NT2/D1 (cell line): ENCODE measurements around the gene HAS3.

Source experiments
- DNase-seq: peaks from one replicate; pipeline ENCODE4 v3.0.0-alpha.2; 2011; ENCODE audit warnings: low read depth, low spot score
- H3K27me3 ChIP-seq: 2 replicates; pipeline ENCODE4 v1.6.0; 2011; ENCODE audit warnings: mild to moderate bottlenecking; ENCODE audit not compliant: insufficient read length, insufficient read depth
- H3K36me3 ChIP-seq: 2 replicates; pipeline ENCODE4 v1.6.1; 2011; ENCODE audit warnings: mild to moderate bottlenecking, low read length, mixed read lengths; ENCODE audit not compliant: insufficient read depth, insufficient read length
- H3K4me1 ChIP-seq: 2 replicates; pipeline ENCODE4 v1.5.1; 2011; ENCODE audit not compliant: insufficient read depth, insufficient read length
- H3K4me3 ChIP-seq: 2 replicates; pipeline ENCODE4 v1.5.1; 2011; ENCODE audit warnings: low read depth; ENCODE audit not compliant: insufficient read length
- H3K9ac ChIP-seq: 2 replicates; pipeline ENCODE4 v1.6.0; 2011; ENCODE audit warnings: low read depth; ENCODE audit not compliant: insufficient read length
- H3K9me3 ChIP-seq: 2 replicates; pipeline ENCODE4 v1.5.1; 2011; ENCODE audit warnings: mild to moderate bottlenecking, low read length; ENCODE audit not compliant: insufficient read depth
- SUZ12 ChIP-seq: IDR thresholded peaks from 2 replicates; pipeline ENCODE4 v1.6.1; 2011; ENCODE audit not compliant: insufficient read length, insufficient read depth; ENCODE audit errors: extremely low read depth
- YY1 ChIP-seq: IDR thresholded peaks from 2 replicates; pipeline ENCODE4 v1.6.1; 2011; ENCODE audit not compliant: insufficient read length, insufficient read depth
- ZNF274 ChIP-seq: IDR thresholded peaks from 2 replicates; pipeline ENCODE4 v1.6.1; 2011; ENCODE audit warnings: mild to moderate bottlenecking, low read depth, low read length

The HAS3 gene

DNA sequence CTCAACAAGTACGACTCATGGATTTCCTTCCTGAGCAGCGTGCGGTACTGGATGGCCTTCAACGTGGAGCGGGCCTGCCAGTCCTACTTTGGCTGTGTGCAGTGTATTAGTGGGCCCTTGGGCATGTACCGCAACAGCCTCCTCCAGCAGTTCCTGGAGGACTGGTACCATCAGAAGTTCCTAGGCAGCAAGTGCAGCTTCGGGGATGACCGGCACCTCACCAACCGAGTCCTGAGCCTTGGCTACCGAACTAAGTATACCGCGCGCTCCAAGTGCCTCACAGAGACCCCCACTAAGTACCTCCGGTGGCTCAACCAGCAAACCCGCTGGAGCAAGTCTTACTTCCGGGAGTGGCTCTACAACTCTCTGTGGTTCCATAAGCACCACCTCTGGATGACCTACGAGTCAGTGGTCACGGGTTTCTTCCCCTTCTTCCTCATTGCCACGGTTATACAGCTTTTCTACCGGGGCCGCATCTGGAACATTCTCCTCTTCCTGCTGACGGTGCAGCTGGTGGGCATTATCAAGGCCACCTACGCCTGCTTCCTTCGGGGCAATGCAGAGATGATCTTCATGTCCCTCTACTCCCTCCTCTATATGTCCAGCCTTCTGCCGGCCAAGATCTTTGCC lies 9.0 kb downstream of the HAS3 start:
- no peak for DNase-seq
- Histone ChIP-seq H3K4me3 (no peak overlapping the region), H3K9me3 (peaks cover 18% of the 10 kb centered on the region; the same call in 1 of the 2 replicates), H3K27me3 (no peaks in the 10 kb centered on the region), H3K9ac (no peak overlapping the region), H3K4me1 (peaks cover 7% of the 10 kb centered on the region), H3K36me3 (peaks cover 96% of the 10 kb centered on the region)
- no peak for TF ChIP-seq YY1
- no peak for TF ChIP-seq SUZ12
- TF ChIP-seq ZNF274: no peak

GRCh38 chr16:69114976-69115355 lies 9.5 kb downstream of the HAS3 start:
- Histone ChIP-seq H3K27me3 (no peaks in the 10 kb centered on the region), H3K9me3 (peaks cover 18% of the 10 kb centered on the region; the same call in 1 of the 2 replicates), H3K9ac (no peak overlapping the region), H3K4me3 (no peak overlapping the region), H3K4me1 (peaks cover 6% of the 10 kb centered on the region), H3K36me3 (peaks cover 96% of the 10 kb centered on the region)
- TF ChIP-seq SUZ12 (no peak), ZNF274 (no peak), YY1 (no peak)
- no peak for DNase-seq

- H3K27me3 ChIP-seq: no peaks in the 10 kb centered on the region
- H3K4me1 ChIP-seq: peaks cover 6% of the 10 kb centered on the region
- peaks cover 18% of the 10 kb centered on the region; the same call in 1 of the 2 replicates for H3K9me3 ChIP-seq
- TF ChIP-seq YY1: no peak
- TF ChIP-seq ZNF274: no peak
- no peak for TF ChIP-seq SUZ12
- DNase-seq: no peak
- H3K9ac ChIP-seq: no peak overlapping the region
- peaks cover 98% of the 10 kb centered on the region for H3K36me3 ChIP-seq
- H3K4me3 ChIP-seq: no peak overlapping the region
Observed at GRCh38 chr16:69115361-69115760, 9.9 kb downstream of the HAS3 start.

DNA sequence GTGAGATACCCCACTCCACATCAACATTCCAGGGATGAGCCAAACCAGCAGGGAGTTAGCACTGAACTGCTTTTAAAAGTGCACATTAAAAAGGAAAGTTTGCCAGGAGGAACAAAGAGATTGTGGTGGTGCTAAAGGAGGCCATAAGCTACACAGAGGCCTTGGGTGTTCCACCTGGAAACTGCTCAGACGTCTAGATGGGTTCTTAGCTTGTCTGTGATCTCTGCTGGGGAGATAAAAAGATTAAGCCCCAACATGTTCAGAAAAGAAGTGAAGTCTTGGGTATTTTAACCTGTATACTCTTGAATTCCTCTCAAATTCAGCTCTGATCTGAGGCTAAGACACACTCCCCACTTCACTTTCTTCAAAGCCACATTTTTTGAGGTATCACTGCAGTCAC lies 10.4 kb downstream of the HAS3 start:
- no peaks in the 10 kb centered on the region for H3K27me3 ChIP-seq
- H3K4me3 ChIP-seq: no peak overlapping the region
- H3K9me3 ChIP-seq: peaks cover 18% of the 10 kb centered on the region; the same call in 1 of the 2 replicates
- no peak overlapping the region for H3K9ac ChIP-seq
- peaks cover 6% of the 10 kb centered on the region for H3K4me1 ChIP-seq
- no peak for DNase-seq
- H3K36me3 ChIP-seq: peaks cover 98% of the 10 kb centered on the region
- TF ChIP-seq ZNF274 (no peak), YY1 (no peak), SUZ12 (no peak)

- TF ChIP-seq ZNF274 (no peak), YY1 (no peak), SUZ12 (no peak)
- Histone ChIP-seq H3K4me1 (peaks cover 6% of the 10 kb centered on the region), H3K9ac (no peak overlapping the region), H3K9me3 (peaks cover 18% of the 10 kb centered on the region; the same call in 1 of the 2 replicates), H3K4me3 (no peak overlapping the region), H3K36me3 (peaks cover 99% of the 10 kb centered on the region), H3K27me3 (no peaks in the 10 kb centered on the region)
- no peak for DNase-seq
Observed at GRCh38 chr16:69116256-69116875, 10.9 kb downstream of the HAS3 start.

DNA sequence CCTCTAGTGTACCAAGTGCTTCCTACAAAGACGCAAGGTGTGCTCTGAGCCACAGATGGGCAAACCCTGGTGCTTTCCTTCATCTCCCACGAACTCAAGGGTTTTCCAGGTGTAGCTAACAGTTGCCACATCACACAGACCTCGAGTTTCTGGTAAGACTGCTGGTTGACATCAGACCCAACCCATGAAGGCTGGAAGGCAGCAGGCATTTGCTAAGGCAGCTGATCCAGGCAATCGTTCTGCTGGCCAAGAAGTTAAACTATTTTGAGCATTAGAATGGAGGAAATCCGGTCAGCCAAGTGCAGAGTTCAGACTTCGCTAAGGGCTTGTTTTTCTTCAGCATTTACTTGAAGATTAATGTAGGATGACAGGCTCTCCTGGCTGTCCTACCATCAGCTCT lies 11.5 kb downstream of the HAS3 start:
- Histone ChIP-seq H3K4me1 (peaks cover 6% of the 10 kb centered on the region), H3K9me3 (peaks cover 18% of the 10 kb centered on the region; the same call in 1 of the 2 replicates), H3K4me3 (no peak overlapping the region), H3K36me3 (peaks cover 95% of the 10 kb centered on the region), H3K27me3 (no peaks in the 10 kb centered on the region), H3K9ac (no peak overlapping the region)
- no peak for TF ChIP-seq SUZ12
- TF ChIP-seq YY1: no peak
- TF ChIP-seq ZNF274: no peak
- DNase-seq: no peak

- no peaks in the 10 kb centered on the region for H3K27me3 ChIP-seq
- TF ChIP-seq SUZ12 (no peak), YY1 (no peak), ZNF274 (no peak)
- H3K4me3 ChIP-seq: no peak overlapping the region
- peaks cover 18% of the 10 kb centered on the region; the same call in 1 of the 2 replicates for H3K9me3 ChIP-seq
- H3K36me3 ChIP-seq: peaks cover 85% of the 10 kb centered on the region
- no peak for DNase-seq
- H3K4me1 ChIP-seq: peaks cover 2% of the 10 kb centered on the region
- H3K9ac ChIP-seq: no peak overlapping the region
Observed at GRCh38 chr16:69118468-69118867, 13.0 kb downstream of the HAS3 start.
